SIG-M5 treated with dmso at 0.1 percent for 504 hours (cell line): Measurements from ENCODE around the gene PRKCB.
"Not testable (repeated sequence)": the region's sequence is repeated elsewhere in the genome, so short reads cannot be mapped to it uniquely, and the experiment has no call there.

Experiments used
- DNase-seq: peaks from one replicate; lab custom pipeline; 2025; ENCODE audit not compliant: unreplicated experiment; lab: John Stamatoyannopoulos, UW

The PRKCB gene

DNA sequence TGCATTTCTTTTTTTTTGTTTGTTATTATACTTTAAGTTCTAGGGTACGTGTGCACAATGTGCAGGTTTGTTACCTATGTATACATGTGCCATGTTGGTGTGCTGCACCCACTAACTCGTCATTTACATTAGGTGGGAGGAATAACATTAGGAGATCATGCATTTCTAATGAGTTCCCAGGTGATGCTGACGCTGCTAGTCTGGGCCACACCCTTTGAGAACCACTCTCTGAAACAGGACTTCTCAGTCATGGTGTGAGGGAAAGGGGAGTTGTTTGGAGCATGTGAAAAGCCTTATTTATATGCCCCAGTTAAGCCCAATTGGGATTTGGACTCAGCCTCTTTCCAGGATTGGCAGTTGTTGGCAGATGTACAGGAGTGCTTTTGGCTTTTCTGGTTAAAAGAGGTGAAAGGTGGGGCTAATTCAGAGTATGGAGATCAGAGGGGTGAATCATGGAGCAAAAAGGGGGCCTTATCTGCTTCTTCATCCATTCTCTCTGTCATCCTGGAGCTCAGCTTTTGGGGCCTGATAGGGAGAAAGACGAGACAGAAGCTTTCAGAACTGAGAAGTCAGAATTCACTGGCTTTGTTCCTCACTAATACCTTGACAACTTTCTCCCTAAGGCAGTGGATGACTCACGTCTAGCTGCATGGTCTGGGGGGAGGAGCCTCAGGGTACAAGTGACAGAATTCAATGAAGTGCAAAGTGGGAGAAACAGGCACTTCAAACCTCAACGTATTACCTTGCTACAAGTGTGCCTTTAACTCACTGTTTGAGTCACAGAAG is 240.3 kb downstream of the PRKCB start:
- DNase-seq: peak; percentile 23

- no peak for DNase-seq
Measured at GRCh38 chr16:24077292-24077691, 241.5 kb downstream of the PRKCB start.

DNA sequence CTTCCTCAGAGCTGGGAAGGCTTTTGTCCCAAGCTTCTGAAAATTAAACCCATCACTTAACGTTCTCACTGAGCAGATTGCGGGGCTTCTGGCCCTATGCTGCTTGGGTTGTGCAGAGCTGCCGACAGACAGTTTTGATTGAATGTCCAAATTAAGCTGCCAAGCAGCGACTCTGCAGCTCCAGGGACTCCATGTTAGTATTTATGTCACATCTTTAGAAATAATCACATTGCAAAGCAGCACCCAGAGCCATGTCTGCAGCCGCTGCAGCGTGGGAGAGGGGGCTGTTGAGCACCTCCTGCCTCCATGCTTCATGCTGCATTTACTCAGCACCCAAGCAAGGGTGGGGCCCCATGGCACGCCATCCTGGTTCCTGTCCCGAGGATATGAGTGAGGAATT is 242.2 kb downstream of the PRKCB start:
- DNase-seq: no peak

GRCh38 chr16:24085666-24086065 is 249.9 kb downstream of the PRKCB start:
- no peak for DNase-seq

GRCh38 chr16:24087891-24088410 is 252.2 kb downstream of the PRKCB start:
- no peak for DNase-seq

GRCh38 chr16:24088767-24089166 is 253.0 kb downstream of the PRKCB start:
- peak; percentile 6 for DNase-seq

DNA sequence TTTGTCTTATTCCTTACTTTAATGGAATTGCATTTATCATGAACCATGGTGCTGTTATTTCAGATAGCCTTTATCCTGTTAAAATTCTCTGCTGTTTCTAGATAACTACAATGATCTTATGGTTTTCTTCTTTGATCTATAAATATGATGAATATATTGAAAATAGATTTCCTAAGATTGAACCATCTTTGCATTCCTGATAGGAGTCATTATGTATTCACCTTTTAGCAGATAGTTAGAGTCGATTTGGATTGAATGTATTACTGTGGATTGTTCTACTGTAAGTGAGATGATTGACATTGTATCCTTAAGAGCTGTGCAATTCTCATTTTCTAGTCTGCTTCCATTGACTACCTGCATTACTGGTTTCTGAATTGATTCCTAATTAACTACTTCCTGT is 255.3 kb downstream of the PRKCB start:
- no peak for DNase-seq

- DNase-seq: no peak
Measured at GRCh38 chr16:24093049-24093448, 257.3 kb downstream of the PRKCB start.

DNA sequence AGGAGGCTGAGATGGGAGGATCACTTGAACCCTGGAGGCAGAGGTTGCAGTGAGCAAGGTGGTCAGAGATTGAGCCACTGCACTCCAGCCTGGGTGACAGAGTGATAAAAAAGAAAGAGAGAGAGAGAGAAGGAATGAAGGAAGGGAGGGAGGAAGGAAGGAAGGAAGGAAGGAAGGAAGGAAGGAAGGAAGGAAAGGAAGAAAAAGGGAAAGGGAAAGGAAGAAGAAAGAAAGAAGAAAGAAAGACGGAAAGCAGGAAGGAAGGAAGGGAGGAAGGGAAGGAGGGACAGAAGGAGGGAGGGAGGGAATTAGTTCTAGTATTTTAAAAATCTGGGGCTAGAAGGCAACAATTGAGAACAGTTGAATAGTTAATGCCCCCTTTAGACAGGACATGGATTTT is 258.9 kb downstream of the PRKCB start:
- DNase-seq: no peak

DNA sequence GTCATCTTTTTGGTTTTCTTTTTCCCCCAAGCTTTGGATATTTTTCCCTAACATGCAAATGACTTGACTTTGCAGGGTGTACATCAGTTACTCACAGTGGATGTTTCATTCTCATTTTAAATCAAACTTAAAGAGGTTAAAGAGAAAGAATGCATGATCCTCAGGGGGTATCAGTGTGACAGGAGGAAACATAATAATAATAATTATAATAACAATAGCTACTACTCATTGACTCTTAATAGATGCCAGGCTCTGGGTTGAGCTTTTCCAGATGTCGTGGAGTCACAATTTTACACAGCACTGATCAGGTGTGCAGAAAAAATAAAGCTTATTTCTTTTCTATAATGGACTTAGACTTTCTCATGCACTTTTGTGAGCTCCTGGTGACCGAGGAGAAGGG is 263.1 kb downstream of the PRKCB start:
- DNase-seq: no peak

- DNase-seq: no peak
Measured at GRCh38 chr16:24101431-24101830, 265.6 kb downstream of the PRKCB start.

GRCh38 chr16:24102209-24102660 is 266.5 kb downstream of the PRKCB start:
- DNase-seq: peak; percentile 6

- not testable (repeated sequence) for DNase-seq
Measured at GRCh38 chr16:24105471-24105870, 269.7 kb downstream of the PRKCB start.

DNA sequence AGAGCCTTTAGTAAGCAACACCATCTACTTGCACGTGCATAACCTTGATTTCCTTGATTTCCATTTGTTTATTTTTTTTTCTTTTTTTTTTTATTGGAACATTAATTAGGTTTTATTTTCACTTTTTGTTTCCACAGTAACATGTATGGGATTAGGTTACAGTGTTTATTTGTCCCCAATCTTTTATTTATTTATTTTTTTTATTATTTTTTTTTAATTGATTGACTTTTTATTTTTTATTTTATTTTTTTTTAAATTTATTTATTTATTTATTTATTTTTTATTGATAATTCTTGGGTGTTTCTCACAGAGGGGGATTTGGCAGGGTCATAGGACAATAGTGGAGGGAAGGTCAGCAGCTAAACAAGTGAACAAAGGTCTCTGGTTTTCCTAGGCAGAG is 272.3 kb downstream of the PRKCB start:
- DNase-seq: not testable (repeated sequence)

- DNase-seq: no peak
Measured at GRCh38 chr16:24111724-24112302, 276.0 kb downstream of the PRKCB start.

DNA sequence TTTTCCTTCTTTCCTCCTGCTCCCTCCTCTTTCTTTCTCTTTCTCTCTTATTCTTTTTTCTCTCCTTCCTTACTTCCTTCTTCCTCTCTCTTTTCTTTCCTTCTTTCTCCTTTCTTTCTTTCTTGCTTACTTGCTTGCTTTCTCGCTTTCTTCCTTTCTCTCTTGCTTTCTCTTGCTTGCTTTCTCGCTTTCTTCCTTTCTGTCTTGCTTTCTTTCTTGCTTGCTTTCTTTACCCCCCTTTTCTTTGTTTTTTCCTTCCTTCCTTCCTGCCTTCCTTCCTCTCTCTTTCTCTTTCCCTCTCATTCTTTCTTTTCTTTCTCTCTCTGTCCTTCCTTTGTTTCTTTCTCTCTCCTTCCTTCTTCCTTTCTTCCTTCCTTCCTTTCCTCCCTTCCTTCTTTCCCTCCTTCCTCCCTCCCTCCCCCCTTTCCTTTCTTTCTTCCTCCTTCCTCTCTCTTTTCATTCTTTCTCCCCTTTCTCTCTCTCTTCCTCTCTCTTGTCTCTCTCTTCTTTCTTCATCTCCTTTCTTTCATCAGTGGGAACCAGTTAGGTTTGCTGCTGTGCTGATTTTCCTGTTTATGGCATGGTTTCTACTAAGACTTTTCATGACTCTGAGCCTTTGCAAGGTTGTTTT is 277.4 kb downstream of the PRKCB start:
- no peak for DNase-seq

DNA sequence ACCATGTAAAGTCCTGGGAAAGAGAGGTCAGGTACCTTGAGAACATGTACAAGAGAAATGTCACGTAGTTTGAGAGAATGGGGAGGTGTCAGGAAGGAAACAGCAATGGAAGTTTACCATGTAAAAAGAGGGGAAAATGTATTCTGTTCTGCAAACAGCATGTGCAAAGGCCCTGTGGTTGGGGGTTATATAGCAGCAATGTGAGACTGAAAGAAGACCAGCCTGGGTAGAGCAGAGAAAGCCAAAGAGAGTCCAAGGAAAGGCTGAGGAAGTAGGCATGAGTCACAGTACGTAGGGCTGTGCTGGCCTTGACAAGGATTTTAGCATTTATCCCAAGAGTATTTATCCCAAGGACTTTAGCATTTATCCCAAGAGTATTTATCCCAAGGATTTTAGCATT is 279.1 kb downstream of the PRKCB start:
- DNase-seq: no peak

- DNase-seq: no peak
Measured at GRCh38 chr16:24116046-24116776, 280.4 kb downstream of the PRKCB start.

- DNase-seq: no peak
Measured at GRCh38 chr16:24116989-24117388, 281.2 kb downstream of the PRKCB start.

GRCh38 chr16:24117680-24118079 is 281.9 kb downstream of the PRKCB start:
- no peak for DNase-seq

- DNase-seq: no peak
Measured at GRCh38 chr16:24118126-24118821, 282.5 kb downstream of the PRKCB start.
